PC-9 (cell line): ENCODE results near the gene SH3RF2. TPM values are rescaled to one million over a fixed set of nuclear protein-coding genes. Genes with fewer than 3 reads are reported as not detected.

Experiments
- BruUV-seq: library from RNA; stranded (reverse); fragments of 400-500 nt; replicated peaks from 2 replicates; lab custom pipeline; 2021; lab: Mats Ljungman, UMichigan
- CTCF ChIA-PET: fragments of 300-600 bp; sonication (Branson Sonifier 250); formaldehyde crosslinking; loops from one replicate; lab custom pipeline; 2022; ENCODE audit warnings: antibody characterized with exemption; lab: Charles Lee
- POLR2A ChIA-PET: fragments of 300-600 bp; sonication (Branson Sonifier 250); formaldehyde crosslinking; loops from one replicate; lab custom pipeline; 2022; ENCODE audit warnings: antibody characterized with exemption; ENCODE audit not compliant: unreplicated experiment; lab: Charles Lee
- DNase-seq, 2 experiments: peaks; one replicate each; pipeline versions ENCODE4 v3.0.0 to v3.0.0-alpha.2; 2015 to 2022; ENCODE audit warnings: mixed read lengths in 1 of 2
- H2AFZ ChIP-seq: fragments of 200-600 bp; sonication (generic); 2 replicates; pipeline ENCODE4 v1.8.1; 2017; ENCODE audit warnings: antibody characterized with exemption
- H3F3A ChIP-seq: fragments of 200-600 bp; sonication (generic); 2 replicates; pipeline ENCODE4 v1.8.1; 2017; ENCODE audit warnings: antibody characterized with exemption, mild to moderate bottlenecking, low read depth; ENCODE audit not compliant: insufficient read depth
- H3K27ac ChIP-seq: fragments of 200-600 bp; sonication (generic); 2 replicates; pipeline ENCODE4 v1.6.1; 2016; ENCODE audit warnings: mixed run types
- H3K27me3 ChIP-seq: fragments of 200-600 bp; sonication (generic); 2 replicates; pipeline ENCODE4 v1.6.1; 2016; ENCODE audit warnings: low read depth, mixed run types; ENCODE audit not compliant: insufficient read depth
- H3K36me3 ChIP-seq: fragments of 200-600 bp; sonication (generic); 2 replicates; pipeline ENCODE4 v1.6.1; 2016; ENCODE audit warnings: low read depth, mixed run types
- H3K4me1 ChIP-seq: fragments of 200-600 bp; sonication (generic); replicated peaks from 2 replicates; pipeline ENCODE4 v1.6.1; 2016; ENCODE audit warnings: mixed run types; ENCODE audit not compliant: insufficient read depth
- H3K4me2 ChIP-seq: fragments of 200-600 bp; sonication (generic); 2 replicates; pipeline ENCODE4 v1.6.1; 2017; ENCODE audit warnings: mixed run types
- H3K4me3 ChIP-seq: fragments of 200-600 bp; sonication (generic); 2 replicates; pipeline ENCODE4 v1.6.1; 2016; ENCODE audit warnings: mixed run types
- H3K79me2 ChIP-seq: fragments of 200-600 bp; sonication (generic); 2 replicates; pipeline ENCODE4 v1.6.1; 2017; ENCODE audit warnings: low read depth, mixed run types
- H3K9me2 ChIP-seq: fragments of 200-600 bp; sonication (generic); 2 replicates; pipeline ENCODE4 v1.8.1; 2017; ENCODE audit warnings: mild to moderate bottlenecking; ENCODE audit not compliant: insufficient read depth
- H3K9me3 ChIP-seq: fragments of 200-600 bp; sonication (generic); 2 replicates; pipeline ENCODE4 v1.8.1; 2016; ENCODE audit warnings: low read depth; ENCODE audit not compliant: insufficient read depth
- H4K20me1 ChIP-seq: fragments of 200-600 bp; sonication (generic); 2 replicates; pipeline ENCODE4 v1.8.1; 2017; ENCODE audit not compliant: insufficient read depth
- EZH2 ChIP-seq: fragments of 200-600 bp; sonication (generic); IDR thresholded peaks from 2 replicates; pipeline ENCODE4 v1.8.0; 2017; ENCODE audit warnings: antibody characterized with exemption, low read depth
- intact Hi-C: fragments of 100-400 bp; cut with micrococcal nuclease; formaldehyde crosslinking; loops from one replicate; pipeline ENCODE4 v1.10.0; 2022; ENCODE audit not compliant: unreplicated experiment
- total RNA-seq: library from RNA; stranded (reverse); gene quantifications from 2 replicates; pipeline ENCODE4 v1.2.3, GENCODE V29; 2021
- TF ChIP-seq, protein P1 (sequence below): fragments of 200-600 bp; sonication (generic); conservative IDR thresholded peaks from 2 replicates; pipeline ENCODE4 v1.6.1; 2017; ENCODE audit warnings: mixed run types, antibody characterized with exemption, mild to moderate bottlenecking, moderate library complexity

The SH3RF2 gene
- total RNA-seq, 1 experiment from 2014 or later: 37.2 TPM

- Histone ChIP-seq H3K4me3 (no peak overlapping the region; the same call in 1 of the 2 replicates), H3K36me3 (no peaks in the 10 kb centered on the region), H3K9me2 (no peaks in the 10 kb centered on the region), H3K9me3 (no peaks in the 10 kb centered on the region), H3K4me1 (peaks cover 26% of the 10 kb centered on the region), H3K79me2 (no peaks in the 10 kb centered on the region), H3F3A (peaks cover 10% of the 10 kb centered on the region), H3K27ac (peak overlapping the region; percentile 79), H3K4me2 (peak overlapping the region; percentile 65), H3K27me3 (no peaks in the 10 kb centered on the region), H4K20me1 (no peaks in the 10 kb centered on the region), H2AFZ (no peak overlapping the region)
- intact Hi-C loops: loop anchor here (1.0 to 5.0 kb wide), 3 partner anchors 15 to 90 kb away; partner anchors contain the start of gene SH3RF2
- peak; percentile 75 to 99 for DNase-seq
- POLR2A ChIA-PET: interaction anchor here (0.6 kb wide), 1 partner anchor 440 kb away, joined by 3 read pairs; no protein-coding TSS in a partner anchor
- CTCF ChIA-PET: no interaction called here
- TF ChIP-seq, protein P1, sequence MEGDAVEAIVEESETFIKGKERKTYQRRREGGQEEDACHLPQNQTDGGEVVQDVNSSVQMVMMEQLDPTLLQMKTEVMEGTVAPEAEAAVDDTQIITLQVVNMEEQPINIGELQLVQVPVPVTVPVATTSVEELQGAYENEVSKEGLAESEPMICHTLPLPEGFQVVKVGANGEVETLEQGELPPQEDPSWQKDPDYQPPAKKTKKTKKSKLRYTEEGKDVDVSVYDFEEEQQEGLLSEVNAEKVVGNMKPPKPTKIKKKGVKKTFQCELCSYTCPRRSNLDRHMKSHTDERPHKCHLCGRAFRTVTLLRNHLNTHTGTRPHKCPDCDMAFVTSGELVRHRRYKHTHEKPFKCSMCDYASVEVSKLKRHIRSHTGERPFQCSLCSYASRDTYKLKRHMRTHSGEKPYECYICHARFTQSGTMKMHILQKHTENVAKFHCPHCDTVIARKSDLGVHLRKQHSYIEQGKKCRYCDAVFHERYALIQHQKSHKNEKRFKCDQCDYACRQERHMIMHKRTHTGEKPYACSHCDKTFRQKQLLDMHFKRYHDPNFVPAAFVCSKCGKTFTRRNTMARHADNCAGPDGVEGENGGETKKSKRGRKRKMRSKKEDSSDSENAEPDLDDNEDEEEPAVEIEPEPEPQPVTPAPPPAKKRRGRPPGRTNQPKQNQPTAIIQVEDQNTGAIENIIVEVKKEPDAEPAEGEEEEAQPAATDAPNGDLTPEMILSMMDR: no peak
- no peak for TF ChIP-seq EZH2
- BruUV-seq: no TSS peak
Observed at GRCh38 chr5:146027751-146028150, 91.4 kb downstream of the SH3RF2 start.

DNA sequence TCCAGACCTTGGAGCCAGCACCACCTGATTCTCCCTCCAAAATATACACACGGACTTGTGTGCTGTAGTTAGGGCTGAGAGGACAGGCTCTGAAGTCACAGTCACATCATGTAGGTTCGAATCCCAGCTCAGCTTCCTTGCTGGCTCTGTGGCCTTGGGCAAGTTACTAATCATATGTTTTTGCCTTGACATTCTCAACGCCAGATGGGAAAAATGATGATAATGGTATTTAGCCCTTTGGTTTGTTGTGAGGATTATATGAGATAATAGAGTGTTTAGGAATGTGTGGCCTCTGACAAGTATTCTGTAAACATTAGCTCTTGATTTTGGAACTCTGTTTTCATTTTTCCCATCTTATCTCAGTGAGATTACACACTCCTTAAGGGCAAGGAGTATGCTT is 96.5 kb downstream of the SH3RF2 start:
- Histone ChIP-seq H4K20me1 (no peaks in the 10 kb centered on the region), H3K27ac (no peak overlapping the region), H3K36me3 (no peaks in the 10 kb centered on the region), H3K4me1 (peaks cover 10% of the 10 kb centered on the region), H3K9me2 (no peaks in the 10 kb centered on the region), H3K4me2 (no peak overlapping the region), H3K9me3 (no peaks in the 10 kb centered on the region), H3K79me2 (no peaks in the 10 kb centered on the region), H3K4me3 (no peak overlapping the region), H2AFZ (no peak overlapping the region), H3F3A (no peaks in the 10 kb centered on the region), H3K27me3 (no peaks in the 10 kb centered on the region)
- no TSS peak for BruUV-seq
- TF ChIP-seq, protein P1: no peak
- no peak for TF ChIP-seq EZH2
- ChIA-PET POLR2A (no interaction called here), CTCF (no interaction called here)
- intact Hi-C loops: no loop called here
- DNase-seq: no peak

DNA sequence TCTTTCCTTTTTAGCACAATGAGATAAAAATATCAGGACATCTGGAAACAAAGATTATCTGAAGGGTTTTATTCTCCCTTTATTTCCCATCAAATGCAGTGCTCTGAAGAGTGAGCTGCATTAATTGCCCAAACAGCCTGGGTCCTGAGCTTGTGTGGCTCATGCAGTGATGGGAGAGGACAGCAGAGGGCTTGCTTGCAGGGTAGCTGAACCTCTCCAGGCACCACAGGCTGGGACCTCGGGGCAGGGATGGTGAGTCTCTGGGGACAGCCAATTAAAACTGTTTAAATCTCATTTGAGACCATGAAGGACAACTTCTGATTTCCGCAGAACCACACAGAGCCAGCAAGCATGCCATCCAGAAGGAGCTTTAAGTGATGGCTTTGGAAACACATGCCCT is 97.7 kb downstream of the SH3RF2 start:
- H3K36me3 ChIP-seq: no peaks in the 10 kb centered on the region
- no peak overlapping the region for H3K4me2 ChIP-seq
- H3K79me2 ChIP-seq: no peaks in the 10 kb centered on the region
- intact Hi-C loops: no loop called here
- H3K9me3 ChIP-seq: no peaks in the 10 kb centered on the region
- ChIA-PET CTCF (no interaction called here), POLR2A (no interaction called here)
- H3F3A ChIP-seq: no peaks in the 10 kb centered on the region
- no peaks in the 10 kb centered on the region for H3K4me1 ChIP-seq
- no peaks in the 10 kb centered on the region for H3K27me3 ChIP-seq
- no peak for DNase-seq
- H3K27ac ChIP-seq: no peak overlapping the region
- no peaks in the 10 kb centered on the region for H4K20me1 ChIP-seq
- BruUV-seq: no TSS peak
- TF ChIP-seq, protein P1: no peak
- TF ChIP-seq EZH2: no peak
- H3K9me2 ChIP-seq: no peaks in the 10 kb centered on the region
- H2AFZ ChIP-seq: no peak overlapping the region
- no peak overlapping the region for H3K4me3 ChIP-seq
